Measurements from ENCODE around the gene ERGIC1.

ERGIC1 gene

GRCh38 chr5:172833372-172833685 is 722 bp upstream of the ERGIC1 start:
- peaks cover 23% of the 10 kb centered on the region for H3K4me1 ChIP-seq (ENCODE audit: low read depth, poor library complexity, severe bottlenecking)
- H3K27me3 ChIP-seq (ENCODE audit: insufficient read depth, low read depth), result no peaks in the 10 kb centered on the region
- H3K9ac ChIP-seq, result no peak overlapping the region
- no peak for TF ChIP-seq CTCF (conservative IDR thresholded peaks at IDR 0.05; ENCODE audit: low read depth, low read length)
- H3K4me2 ChIP-seq, result 0 out of 2 replicates have a peak overlapping the region, but pooled peaks have one; percentile 48
- H3K36me3 ChIP-seq (ENCODE audit: insufficient read depth), result no peaks in the 10 kb centered on the region
- H2AFZ ChIP-seq (ENCODE audit: low read depth), result peak overlapping the region; percentile 49; the same call in 1 of the 2 replicates
- H4K20me1 ChIP-seq (ENCODE audit: insufficient read depth), result no peaks in the 10 kb centered on the region
- no peak overlapping the region for H3K4me3 ChIP-seq (IDR thresholded peaks at IDR 0.05; ENCODE audit: insufficient read depth, low read depth, low read length)
- H3K79me2 ChIP-seq (ENCODE audit: insufficient read depth, low read depth), result peaks cover 37% of the 10 kb centered on the region
- no peak overlapping the region for H3K27ac ChIP-seq

GRCh38 chr5:172834415-172835289 is 601 bp downstream of the ERGIC1 start:
- 0 out of 2 replicates have a peak overlapping the region, but pooled peaks have one; percentile 49 for H2AFZ ChIP-seq (ENCODE audit: low read depth)
- peaks cover 28% of the 10 kb centered on the region for H3K4me1 ChIP-seq (ENCODE audit: low read depth, poor library complexity, severe bottlenecking)
- H3K79me2 ChIP-seq (ENCODE audit: insufficient read depth, low read depth), result peaks cover 44% of the 10 kb centered on the region
- peak overlapping the region; percentile 94 for H3K4me2 ChIP-seq
- no peak overlapping the region for H3K4me3 ChIP-seq (IDR thresholded peaks at IDR 0.05; ENCODE audit: insufficient read depth, low read depth, low read length)
- H3K27me3 ChIP-seq (ENCODE audit: insufficient read depth, low read depth), result no peaks in the 10 kb centered on the region
- no peaks in the 10 kb centered on the region for H4K20me1 ChIP-seq (ENCODE audit: insufficient read depth)
- no peak for TF ChIP-seq CTCF (conservative IDR thresholded peaks at IDR 0.05; ENCODE audit: low read depth, low read length)
- peak overlapping the region; percentile 84 for H3K27ac ChIP-seq
- H3K36me3 ChIP-seq (ENCODE audit: insufficient read depth), result no peaks in the 10 kb centered on the region
- H3K9ac ChIP-seq, result peak overlapping the region; percentile 55

GRCh38 chr5:172835290-172835993 is 1.4 kb downstream of the ERGIC1 start:
- Histone ChIP-seq H3K27me3 (ENCODE audit: insufficient read depth, low read depth) (no peaks in the 10 kb centered on the region), H4K20me1 (ENCODE audit: insufficient read depth) (no peaks in the 10 kb centered on the region), H3K79me2 (ENCODE audit: insufficient read depth, low read depth) (peaks cover 44% of the 10 kb centered on the region), H3K27ac (peak overlapping the region; percentile 84), H3K9ac (peak overlapping the region; percentile 55), H3K36me3 (ENCODE audit: insufficient read depth) (no peaks in the 10 kb centered on the region), H3K4me3 (IDR thresholded peaks at IDR 0.05; ENCODE audit: insufficient read depth, low read depth, low read length) (no peak overlapping the region), H2AFZ (ENCODE audit: low read depth) (no peak overlapping the region), H3K4me1 (ENCODE audit: low read depth, poor library complexity, severe bottlenecking) (peaks cover 28% of the 10 kb centered on the region), H3K4me2 (peak overlapping the region; percentile 94)
- TF ChIP-seq CTCF (conservative IDR thresholded peaks at IDR 0.05; ENCODE audit: low read depth, low read length), result no peak

- Histone ChIP-seq H3K79me2 (ENCODE audit: insufficient read depth, low read depth) (peaks cover 44% of the 10 kb centered on the region), H3K27me3 (ENCODE audit: insufficient read depth, low read depth) (no peaks in the 10 kb centered on the region), H3K4me2 (peak overlapping the region; percentile 94; the same call in 1 of the 2 replicates), H2AFZ (ENCODE audit: low read depth) (no peak overlapping the region), H3K36me3 (ENCODE audit: insufficient read depth) (no peaks in the 10 kb centered on the region), H3K4me1 (ENCODE audit: low read depth, poor library complexity, severe bottlenecking) (peaks cover 28% of the 10 kb centered on the region), H4K20me1 (ENCODE audit: insufficient read depth) (no peaks in the 10 kb centered on the region), H3K9ac (peak overlapping the region; percentile 55; the same call in 1 of the 2 replicates), H3K27ac (peak overlapping the region; percentile 84), H3K4me3 (IDR thresholded peaks at IDR 0.05; ENCODE audit: insufficient read depth, low read depth, low read length) (no peak overlapping the region)
- no peak for TF ChIP-seq CTCF (conservative IDR thresholded peaks at IDR 0.05; ENCODE audit: low read depth, low read length)
Observed at GRCh38 chr5:172835994-172836356, 1.9 kb downstream of the ERGIC1 start.

Data from KMS-11 (cell line).